NCI-H1048 (cell line): ENCODE data around the gene EIF2AK3.
"Not testable (repeated sequence)": the region's sequence is repeated elsewhere in the genome, so short reads cannot be mapped to it uniquely, and the experiment has no call there.

Experiments
- DNase-seq: peaks from one replicate; lab custom pipeline; 2025; lab: John Stamatoyannopoulos, UW

The EIF2AK3 gene

GRCh38 chr2:88596141-88596830 is 31.0 kb downstream of the EIF2AK3 start:
- DNase-seq: no peak

- no peak for DNase-seq
Measured at GRCh38 chr2:88591698-88592097, 35.6 kb downstream of the EIF2AK3 start.

GRCh38 chr2:88590998-88591613 is 36.2 kb downstream of the EIF2AK3 start:
- peak; percentile 15 for DNase-seq

DNA sequence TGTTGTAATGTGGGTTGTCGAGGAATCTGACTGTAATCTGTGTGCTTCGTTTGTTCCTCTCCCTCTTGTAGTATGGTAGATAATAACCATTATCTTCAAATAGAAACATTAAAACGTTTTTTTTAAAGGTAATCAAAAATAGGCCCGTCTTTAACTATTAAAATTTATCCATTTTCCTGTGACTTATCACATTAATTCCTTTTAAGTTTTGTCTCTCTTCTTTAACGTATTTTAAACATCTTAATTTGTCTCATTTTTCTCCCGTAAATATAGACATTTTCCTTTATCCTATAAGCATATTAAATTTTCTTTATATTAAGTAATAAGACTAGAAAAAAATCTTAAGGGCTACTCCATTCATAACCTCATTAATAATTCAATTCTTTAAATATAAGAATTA is 41.3 kb downstream of the EIF2AK3 start:
- DNase-seq: no peak

GRCh38 chr2:88582030-88582429 is 45.2 kb downstream of the EIF2AK3 start:
- no peak for DNase-seq

GRCh38 chr2:88580088-88580487 is 47.2 kb downstream of the EIF2AK3 start:
- DNase-seq: no peak

DNA sequence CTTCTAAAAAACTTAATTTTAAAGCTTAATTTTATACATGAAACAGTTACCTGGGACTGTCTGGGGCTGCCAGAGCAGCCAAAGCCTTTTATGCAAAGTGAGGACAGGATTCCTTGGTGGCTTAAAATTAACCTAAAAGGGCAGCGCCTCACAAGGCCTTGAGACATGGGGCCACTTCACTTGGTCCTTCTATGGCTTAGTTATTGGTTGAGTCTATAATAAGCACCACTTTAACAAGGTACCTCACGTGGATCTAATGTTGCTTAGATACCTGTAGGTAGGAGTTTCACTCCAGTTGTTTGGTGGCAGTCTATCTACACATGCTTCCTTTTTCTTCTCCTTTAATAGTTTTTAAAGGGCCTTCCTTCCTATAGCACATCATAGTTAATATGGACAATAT is 51.6 kb downstream of the EIF2AK3 start:
- no peak for DNase-seq

GRCh38 chr2:88575051-88575450 is 52.2 kb downstream of the EIF2AK3 start:
- DNase-seq: no peak

- no peak for DNase-seq
Measured at GRCh38 chr2:88574445-88574844, 52.8 kb downstream of the EIF2AK3 start.

- DNase-seq: no peak
Measured at GRCh38 chr2:88568179-88568578, 59.1 kb downstream of the EIF2AK3 start.

- DNase-seq: no peak
Measured at GRCh38 chr2:88564402-88564801, 62.9 kb downstream of the EIF2AK3 start.

DNA sequence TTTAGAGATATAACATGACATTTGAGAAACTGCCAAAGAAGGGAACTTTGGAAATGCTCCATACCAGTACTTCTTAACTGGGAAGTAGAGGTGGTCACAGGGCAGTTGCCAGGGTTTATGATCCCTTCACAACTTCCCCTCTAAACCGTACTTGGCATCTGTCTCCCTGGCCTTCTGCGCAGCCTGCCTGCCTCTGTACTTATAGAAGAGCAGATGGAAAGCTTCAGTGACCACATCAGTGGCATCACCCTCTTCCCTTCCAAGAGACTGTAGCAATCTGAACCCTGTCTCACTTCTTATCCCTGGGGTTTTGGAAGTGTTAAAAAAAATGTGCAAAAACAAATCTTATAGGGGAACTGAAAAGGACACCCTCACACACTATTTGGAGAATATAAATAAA is 64.1 kb downstream of the EIF2AK3 start:
- DNase-seq: no peak

- DNase-seq: no peak
Measured at GRCh38 chr2:88561646-88562388, 65.4 kb downstream of the EIF2AK3 start.

GRCh38 chr2:88560619-88561307 is 66.5 kb downstream of the EIF2AK3 start:
- no peak for DNase-seq

DNA sequence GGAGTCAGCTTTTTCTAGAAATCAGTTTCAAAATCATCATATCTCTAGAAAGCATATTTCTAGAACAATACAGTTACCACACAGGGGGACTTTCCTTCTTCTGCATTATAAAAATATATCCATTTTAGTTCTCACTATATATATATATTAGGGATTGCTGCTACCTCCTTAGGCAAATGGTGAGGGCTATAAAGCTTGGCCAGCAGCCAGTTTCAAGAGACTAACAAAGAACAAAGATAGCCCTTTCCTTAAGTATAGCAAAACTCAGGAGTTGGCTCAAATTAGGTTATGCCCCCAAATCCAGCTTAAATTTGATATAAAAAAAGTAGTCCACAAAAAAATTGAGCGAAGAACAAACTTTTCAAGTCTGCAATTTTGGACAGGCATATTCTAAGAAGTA is 70.0 kb downstream of the EIF2AK3 start:
- DNase-seq: no peak

DNA sequence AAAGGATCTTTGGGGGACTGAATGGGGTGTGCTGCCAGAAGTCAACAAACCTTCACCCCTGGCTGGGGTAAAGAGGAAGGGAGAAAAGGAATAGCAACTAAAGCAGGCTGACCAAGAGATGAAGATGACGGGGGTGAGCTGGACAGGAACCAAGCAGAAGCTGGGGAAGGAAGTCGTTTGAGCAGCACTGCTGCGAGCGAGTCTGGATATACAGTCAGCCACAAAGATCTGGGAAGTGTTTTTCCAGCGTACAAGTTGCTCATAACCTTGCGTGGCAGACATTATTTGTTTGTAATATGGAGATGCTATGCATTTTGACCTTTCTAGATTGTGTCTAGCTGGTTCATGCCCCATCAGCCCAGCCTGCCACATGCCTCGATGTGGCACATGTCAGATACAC is 71.2 kb downstream of the EIF2AK3 start:
- DNase-seq: no peak

DNA sequence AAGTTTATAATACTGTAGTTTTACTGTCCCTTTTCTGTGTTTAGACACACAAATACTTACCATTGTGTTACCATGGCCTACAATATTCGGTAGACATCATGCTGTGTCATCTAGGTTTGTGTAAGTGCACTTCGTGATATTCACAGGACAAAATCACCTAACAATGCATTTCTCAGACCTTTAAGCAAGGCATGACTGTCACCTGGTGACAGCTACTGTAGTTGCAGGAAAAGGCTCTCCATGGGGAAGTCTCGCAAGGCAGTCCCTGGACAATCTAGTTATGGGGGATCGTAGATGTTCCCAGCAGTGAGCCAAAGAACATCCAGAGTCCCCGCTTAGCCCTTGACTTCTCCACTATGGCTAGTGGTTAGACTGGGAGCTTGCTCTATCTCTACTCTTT is 73.1 kb downstream of the EIF2AK3 start:
- DNase-seq: no peak

- DNase-seq: no peak
Measured at GRCh38 chr2:88549616-88550292, 77.5 kb downstream of the EIF2AK3 start.

- not testable (repeated sequence) for DNase-seq
Measured at GRCh38 chr2:88546291-88546690, 81.0 kb downstream of the EIF2AK3 start.

DNA sequence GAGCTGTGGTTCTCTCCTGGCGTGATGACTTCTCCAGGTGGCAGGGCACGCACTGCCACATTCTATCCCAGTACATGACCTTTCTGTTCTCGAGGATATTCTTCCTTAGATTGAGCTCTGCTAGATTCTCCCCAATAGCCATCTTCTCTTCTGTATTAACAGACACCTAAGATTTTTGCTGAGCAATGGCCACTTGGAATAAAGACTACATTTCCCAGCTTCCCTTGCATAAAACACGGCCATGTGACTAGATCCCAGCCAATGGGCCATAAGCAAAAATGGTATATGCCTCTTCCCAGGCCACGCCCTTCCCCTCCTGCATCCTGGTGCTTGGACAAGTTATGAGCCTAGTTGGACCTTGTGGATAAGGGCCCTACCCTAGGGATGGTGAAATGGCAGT is 82.1 kb downstream of the EIF2AK3 start:
- DNase-seq: no peak

DNA sequence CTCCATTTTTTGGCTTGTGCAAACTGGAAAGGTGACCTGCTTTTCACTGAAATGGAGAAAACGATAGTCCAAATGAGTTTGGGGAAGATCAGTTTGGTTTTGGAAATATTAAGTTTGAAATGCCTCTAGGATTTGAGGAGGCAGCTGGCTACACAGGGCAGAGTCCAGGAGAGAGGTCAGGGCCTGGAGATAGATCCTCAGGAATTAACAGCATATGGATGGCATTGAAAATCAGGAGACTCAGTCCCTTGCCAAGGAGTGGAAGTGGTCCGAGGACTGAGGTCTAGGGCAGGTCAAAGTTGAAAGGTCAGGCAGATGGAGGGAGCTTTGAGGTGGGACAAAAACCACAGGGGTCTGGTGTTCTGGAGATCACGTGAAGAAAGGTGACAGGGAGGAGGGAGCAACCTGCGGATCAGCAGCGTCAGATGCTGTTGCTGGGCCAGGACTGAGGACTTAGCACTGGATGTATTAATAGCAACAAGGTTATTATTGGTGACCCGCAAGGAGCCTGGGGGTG is 83.7 kb downstream of the EIF2AK3 start:
- DNase-seq: no peak

GRCh38 chr2:88542668-88543067 is 84.6 kb downstream of the EIF2AK3 start:
- DNase-seq: no peak
